Measurements from ENCODE around the gene NOL8. TPM values are rescaled to one million over a fixed set of nuclear protein-coding genes. Genes with fewer than 3 reads are reported as not detected.
A peak's percentile ranks its signal among the peaks of the same experiment; 100 is the strongest.

Gene NOL8
- total RNA-seq, 1 donor from 2014 or later: 28.2 TPM

Small RNA genes lying within 50 kb of the gene (microRNA-seq; reads per million reads assigned to microRNA genes)
- 4.1 reads per million, percentile 45 among the genes with 10 or more reads in this experiment for gene MIR3651 (ENCODE audit: unreplicated experiment)

Other genes with a start within 250 kb of the NOL8 start
- 69.2 TPM for gene SPTLC1, start 209.9 kb downstream of the NOL8 start, total RNA-seq (ENCODE audit: unreplicated experiment)
- 76.1 TPM for gene IARS1, start 31.7 kb downstream of the NOL8 start, total RNA-seq (ENCODE audit: unreplicated experiment)
- 4.5 TPM for gene CENPP, start 603 bp upstream of the NOL8 start, total RNA-seq (ENCODE audit: unreplicated experiment)
- not detected for gene OGN, start 79.2 kb upstream of the NOL8 start, total RNA-seq (ENCODE audit: unreplicated experiment)
- not detected for gene OMD, start 99.1 kb upstream of the NOL8 start, total RNA-seq (ENCODE audit: unreplicated experiment)
- gene ASPN, start 157.2 kb upstream of the NOL8 start, total RNA-seq (ENCODE audit: unreplicated experiment): not detected
- gene ECM2, start 210.6 kb upstream of the NOL8 start, total RNA-seq (ENCODE audit: unreplicated experiment): not detected